ENCODE measurements around the gene TRAP1. TPM values are rescaled to one million over a fixed set of nuclear protein-coding genes. Genes with fewer than 3 reads are reported as not detected.

The TRAP1 gene
- total RNA-seq, 1 experiment from 2014 or later: 67.0 TPM

DNA sequence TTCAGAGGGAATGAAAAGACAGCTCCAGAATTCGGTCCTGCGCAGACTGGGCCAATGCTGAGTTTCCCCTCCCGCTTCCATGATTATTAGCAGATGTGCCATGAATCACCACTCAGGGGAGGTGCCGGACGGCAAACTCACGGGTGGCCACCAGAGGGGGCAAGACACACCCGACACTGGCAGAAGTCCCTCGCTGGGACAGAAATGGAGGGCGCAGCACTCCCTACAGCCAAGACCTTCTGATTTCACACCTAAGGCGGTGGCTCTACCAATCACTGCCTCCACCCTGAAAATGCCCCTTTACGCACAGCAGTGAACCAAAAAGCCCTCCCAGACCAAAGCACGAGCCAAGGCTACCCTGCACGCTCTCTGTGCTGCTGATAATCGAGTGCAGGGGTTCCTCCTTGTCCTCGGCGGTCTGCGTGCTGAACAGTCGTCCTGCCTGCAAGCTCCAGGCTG is 26.8 kb downstream of the TRAP1 start:
- peak; percentile 88 for DNase-seq (ENCODE audit: low read depth)
- in situ Hi-C loops (cut with HindIII; ENCODE audit: low pct_unique_long_range_greater_than_20kb, low sequenced_read_pairs): no loop called here

DNA sequence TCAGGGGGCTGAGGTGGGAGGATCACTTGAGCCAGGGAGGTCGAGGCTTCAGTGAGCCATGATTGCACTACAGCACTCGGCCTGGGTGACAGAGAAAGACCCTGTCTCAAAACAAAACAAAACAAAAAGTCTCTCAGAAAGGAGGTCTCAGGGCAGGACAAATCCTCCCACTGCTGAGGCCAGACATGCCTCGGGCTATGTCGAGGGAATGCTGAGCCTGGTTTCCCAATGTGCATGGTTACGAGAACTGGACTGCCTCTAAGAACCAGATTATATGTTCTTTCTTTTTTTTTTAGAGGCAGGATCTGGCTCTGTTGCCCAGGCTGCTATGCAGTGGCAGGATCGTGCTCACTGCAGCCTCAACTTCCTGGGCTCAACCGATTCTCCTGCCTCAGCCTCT is 27.6 kb downstream of the TRAP1 start:
- in situ Hi-C loops (cut with HindIII; ENCODE audit: low pct_unique_long_range_greater_than_20kb, low sequenced_read_pairs): no loop called here
- DNase-seq (ENCODE audit: low read depth): no peak

DNA sequence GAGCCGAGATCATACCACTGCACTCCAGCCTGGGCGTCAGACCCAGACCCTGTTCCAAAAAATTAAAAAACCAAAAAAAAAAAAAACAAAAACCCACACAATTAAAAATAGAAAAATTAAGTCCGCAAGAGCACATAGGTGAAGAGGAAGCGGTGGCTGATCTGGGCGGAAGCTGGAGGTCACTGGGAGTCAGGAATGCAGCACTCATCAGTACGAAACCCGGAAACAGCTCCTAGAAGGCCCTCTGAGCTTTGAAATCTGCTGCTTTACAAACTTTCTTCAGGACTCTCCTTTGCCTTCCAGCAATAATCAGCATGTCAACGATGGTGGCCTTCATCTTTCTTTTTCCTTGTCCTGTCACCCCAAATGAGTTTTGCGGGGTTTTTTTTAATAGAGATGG is 29.5 kb downstream of the TRAP1 start:
- in situ Hi-C loops (cut with HindIII; ENCODE audit: low pct_unique_long_range_greater_than_20kb, low sequenced_read_pairs): no loop called here
- no peak for DNase-seq (ENCODE audit: low read depth)

DNA sequence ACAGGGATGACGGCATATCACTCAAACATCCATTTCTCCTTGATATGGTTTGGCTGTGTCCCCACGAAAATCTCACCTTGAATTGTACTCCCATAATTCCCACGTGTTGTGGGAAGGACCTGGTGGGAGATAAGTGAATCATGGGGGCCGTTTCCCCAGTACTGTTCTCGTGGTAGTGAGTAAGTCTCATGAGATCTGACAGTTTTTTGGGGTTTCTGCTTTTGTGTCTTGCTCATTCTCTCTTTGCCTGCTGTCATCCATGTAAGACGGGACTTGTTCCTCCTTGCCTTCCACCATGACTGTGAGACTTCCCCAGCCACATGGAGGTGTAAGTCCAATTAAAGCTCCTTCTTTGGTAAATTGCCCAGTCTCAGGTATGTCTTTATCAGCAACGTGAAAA is 30.3 kb downstream of the TRAP1 start:
- in situ Hi-C loops (cut with HindIII; ENCODE audit: low pct_unique_long_range_greater_than_20kb, low sequenced_read_pairs): no loop called here
- no peak for DNase-seq (ENCODE audit: low read depth)

DNA sequence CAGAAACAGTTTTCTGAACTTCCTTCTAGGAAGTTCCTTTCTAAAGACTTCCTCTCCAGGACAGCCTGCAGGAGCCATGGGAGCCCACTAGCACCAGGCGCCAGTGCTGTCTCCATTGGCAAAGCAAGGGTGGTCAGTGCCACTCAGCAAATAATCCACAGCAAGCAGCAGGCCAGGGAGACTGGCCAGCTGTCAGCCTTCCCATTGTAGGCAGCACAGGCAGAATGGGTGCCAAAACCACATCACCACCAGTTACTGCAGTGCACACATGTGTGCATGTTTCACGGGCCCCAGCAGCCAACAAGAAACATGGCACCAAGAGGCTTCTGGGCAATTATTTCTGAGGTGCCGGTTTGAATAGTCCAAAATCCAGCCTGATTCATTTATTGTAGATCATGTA is 36.1 kb downstream of the TRAP1 start:
- in situ Hi-C loops (cut with HindIII; ENCODE audit: low pct_unique_long_range_greater_than_20kb, low sequenced_read_pairs): no loop called here
- DNase-seq (ENCODE audit: low read depth): no peak

DNA sequence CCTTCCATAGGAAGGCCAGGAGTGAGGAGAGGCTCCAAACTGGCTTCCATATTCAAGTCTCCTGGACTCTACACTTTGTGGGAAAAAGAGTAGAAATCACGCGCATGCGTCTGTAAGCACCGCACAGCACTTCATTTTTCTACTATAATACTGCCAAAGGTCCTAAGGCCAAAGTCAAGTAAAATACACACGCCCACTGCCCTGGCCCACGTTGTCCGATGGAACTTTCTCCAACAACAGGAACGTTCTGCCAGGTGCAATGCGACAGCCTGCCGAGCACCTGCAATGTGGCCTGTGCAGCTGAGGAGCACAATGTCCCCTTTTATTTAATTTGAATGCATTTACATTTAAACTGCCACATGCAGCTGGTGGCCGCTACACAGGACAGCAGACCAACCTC is 39.3 kb downstream of the TRAP1 start:
- in situ Hi-C loops (cut with HindIII; ENCODE audit: low pct_unique_long_range_greater_than_20kb, low sequenced_read_pairs): no loop called here
- DNase-seq (ENCODE audit: low read depth): no peak

DNA sequence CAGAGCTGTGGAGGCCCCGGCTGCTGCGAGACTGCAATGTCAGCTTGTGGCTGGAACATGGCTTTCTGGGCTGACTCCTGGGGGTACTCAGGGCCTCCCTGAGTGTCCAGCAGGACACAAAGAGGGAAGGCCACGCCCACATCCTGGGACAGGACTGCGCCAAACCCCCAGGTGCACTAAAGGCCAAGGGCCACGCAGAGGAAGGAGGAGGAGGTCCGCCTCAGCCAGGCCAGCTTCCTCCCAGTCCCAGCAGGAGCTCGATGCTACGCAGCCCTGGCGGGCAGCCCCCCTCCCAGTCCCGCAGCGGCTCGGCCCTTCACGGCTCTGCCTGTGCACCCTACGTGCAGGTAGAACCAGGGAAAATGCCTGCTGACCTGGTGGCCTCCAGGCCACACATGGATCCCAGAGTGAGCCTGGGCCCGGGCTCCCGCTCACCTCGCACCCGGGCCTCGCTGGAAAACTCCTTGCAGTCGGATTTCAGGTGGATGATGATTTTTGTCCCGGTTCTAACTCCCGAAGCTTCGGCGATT is 41.7 kb downstream of the TRAP1 start:
- DNase-seq (ENCODE audit: low read depth): no peak
- in situ Hi-C loops (cut with HindIII; ENCODE audit: low pct_unique_long_range_greater_than_20kb, low sequenced_read_pairs): no loop called here

DNA sequence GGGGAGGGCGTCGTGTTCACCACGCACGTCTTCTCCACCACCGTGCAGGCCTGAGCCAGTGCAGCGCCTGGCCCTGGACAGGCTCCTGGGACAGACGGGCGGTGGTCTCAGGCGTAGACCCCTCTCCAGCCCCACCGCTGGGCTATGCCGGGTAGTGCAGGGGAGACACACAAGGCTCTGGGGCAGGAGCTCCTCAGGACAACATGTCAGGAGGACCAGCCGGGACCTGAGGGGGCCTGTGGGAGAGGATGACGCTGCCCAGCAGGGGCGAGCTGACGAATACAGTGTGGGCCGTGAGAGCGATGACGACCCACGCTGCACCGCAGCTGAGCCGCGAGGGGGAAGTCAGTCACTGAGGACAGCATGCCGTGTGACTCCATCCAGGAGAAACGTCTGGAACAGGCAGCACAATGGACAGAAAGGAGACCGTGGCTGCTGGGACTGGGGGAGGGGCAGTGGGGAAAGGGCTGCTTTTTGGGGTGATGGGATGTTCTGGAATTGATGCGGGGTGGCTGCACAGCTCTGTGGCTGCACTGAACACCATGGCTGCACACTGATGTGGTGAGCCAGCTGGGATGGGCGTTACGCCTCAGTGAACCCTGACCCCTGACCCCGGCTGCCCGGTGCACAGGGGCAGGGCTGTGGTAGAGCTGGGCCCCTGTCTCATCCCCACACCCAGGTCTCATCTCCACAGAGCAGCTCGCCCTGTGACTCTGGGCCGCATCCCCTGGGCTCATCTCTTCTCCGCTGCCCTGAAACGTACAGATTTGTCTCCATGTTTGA is 42.6 kb downstream of the TRAP1 start:
- in situ Hi-C loops (cut with HindIII; ENCODE audit: low pct_unique_long_range_greater_than_20kb, low sequenced_read_pairs): no loop called here
- DNase-seq (ENCODE audit: low read depth): no peak

DNA sequence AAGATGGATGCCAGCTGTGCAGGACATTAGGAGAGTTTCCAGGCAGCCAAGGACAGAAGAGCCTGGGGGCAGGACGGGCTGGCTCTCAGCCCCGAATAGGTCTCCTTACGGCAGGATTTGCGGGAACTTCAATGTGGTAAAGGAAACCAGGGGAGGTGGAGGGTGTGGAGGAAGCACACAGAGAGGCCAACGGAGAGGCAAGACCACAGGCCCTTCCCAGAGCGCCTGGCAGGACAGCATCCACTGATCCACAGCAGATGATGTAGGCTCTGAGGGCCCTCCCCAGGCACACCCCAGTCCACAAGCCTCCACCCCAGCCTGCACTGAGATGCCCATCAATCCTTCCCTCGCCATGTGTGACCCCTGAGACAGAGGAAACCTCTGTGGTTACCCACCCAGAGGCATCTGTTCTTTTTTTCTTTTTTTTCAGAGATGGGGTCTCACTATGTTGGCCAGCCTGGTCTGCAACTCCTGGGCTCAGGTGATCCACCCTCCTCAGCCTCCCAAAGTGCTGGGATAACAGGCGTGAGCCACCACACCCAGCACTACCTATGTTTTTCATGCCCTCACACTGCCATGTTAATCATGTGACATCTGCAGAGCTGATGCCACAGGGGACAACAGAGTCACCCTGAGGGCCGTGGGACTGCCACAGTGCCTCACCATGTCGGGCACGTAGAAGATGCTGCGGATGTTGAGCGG is 43.5 kb downstream of the TRAP1 start:
- in situ Hi-C loops (cut with HindIII; ENCODE audit: low pct_unique_long_range_greater_than_20kb, low sequenced_read_pairs): no loop called here
- DNase-seq (ENCODE audit: low read depth): no peak

DNA sequence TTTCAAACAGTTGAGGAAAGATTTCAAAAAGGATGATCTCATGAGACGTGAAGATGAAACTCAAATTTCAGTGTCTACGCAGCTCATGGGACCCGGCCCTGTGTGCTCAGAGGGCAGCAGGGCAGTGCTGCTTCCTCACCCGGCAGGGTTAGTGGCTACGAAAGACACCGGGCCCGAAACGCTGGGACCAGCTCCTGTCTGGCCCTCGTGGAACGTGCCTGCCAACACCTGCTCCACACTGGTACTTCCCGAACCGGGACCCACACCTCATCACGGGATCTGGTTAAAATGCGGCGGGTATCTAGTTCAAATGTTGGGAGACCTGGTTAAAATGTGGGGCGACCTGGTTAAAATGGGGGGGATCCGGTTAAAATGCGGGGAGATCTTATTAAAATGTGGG is 44.1 kb downstream of the TRAP1 start:
- in situ Hi-C loops (cut with HindIII; ENCODE audit: low pct_unique_long_range_greater_than_20kb, low sequenced_read_pairs): no loop called here
- no peak for DNase-seq (ENCODE audit: low read depth)

DNA sequence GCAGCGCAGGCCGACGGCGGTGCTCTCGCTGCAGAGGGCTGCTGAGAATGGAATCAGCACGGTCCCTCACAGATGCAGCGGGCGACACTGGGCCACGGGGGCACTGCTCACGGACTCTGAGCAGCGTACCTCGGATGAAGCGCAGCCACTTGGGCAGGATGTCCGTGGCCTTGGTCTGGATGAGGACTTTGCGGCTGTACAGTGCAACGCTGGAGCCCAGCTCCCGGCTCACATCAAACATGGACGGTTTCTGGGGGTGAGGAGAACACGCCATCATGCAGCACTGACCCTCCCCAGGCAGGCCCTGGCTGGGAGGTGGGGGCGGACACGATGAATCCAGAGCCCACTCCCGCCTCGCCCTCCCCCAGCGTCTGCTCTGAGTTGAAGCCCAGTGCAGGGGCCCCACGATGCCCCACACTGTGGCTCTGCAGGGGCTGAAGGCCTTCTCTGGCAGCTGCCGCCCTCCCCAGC is 44.7 kb downstream of the TRAP1 start:
- in situ Hi-C loops (cut with HindIII; ENCODE audit: low pct_unique_long_range_greater_than_20kb, low sequenced_read_pairs): no loop called here

DNA sequence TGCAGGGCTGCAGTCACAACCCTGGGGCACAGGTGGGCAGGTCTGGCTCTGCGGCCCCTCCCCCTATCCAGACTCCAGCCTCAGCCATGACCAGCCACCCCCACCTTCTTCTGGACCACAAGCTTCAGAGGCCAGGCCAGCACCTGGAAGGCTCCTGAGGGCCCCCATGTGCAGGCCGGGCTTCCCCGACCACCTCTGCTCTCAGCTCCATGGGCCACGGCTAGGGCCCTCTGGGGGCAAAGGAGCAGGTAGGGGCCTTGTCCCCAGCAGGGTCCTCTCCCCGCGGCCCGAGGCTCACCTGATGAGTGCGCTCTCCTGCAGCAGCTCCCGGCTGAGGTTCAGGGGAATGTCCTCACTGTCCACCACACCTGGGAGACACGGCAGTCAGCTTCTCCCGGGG is 45.9 kb downstream of the TRAP1 start:
- DNase-seq (ENCODE audit: low read depth): no peak
- in situ Hi-C loops (cut with HindIII; ENCODE audit: low pct_unique_long_range_greater_than_20kb, low sequenced_read_pairs): no loop called here

More for the DNA sequence above, 44.7 kb downstream of the TRAP1 start:
- no peak for DNase-seq (ENCODE audit: low read depth)

DNA sequence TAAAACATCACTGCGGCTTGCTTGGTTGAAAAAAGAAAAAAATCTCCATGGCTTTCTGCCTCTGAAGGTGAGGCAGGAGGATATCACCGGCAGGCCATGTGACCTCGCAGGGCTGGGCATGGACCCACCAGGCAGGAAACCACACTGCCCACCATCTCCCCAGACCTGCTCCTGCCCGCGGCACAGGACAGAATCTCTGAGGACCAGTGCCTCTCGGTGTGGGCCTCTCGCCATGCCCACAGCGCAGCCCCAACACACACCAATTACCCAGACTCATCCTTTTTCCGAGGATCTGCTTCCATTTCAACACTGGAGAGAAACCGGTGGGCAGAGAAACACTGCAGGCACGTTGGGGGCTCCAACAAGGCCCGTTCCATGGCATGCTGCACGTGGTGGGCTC is 46.6 kb downstream of the TRAP1 start:
- in situ Hi-C loops (cut with HindIII; ENCODE audit: low pct_unique_long_range_greater_than_20kb, low sequenced_read_pairs): no loop called here
- no peak for DNase-seq (ENCODE audit: low read depth)

DNA sequence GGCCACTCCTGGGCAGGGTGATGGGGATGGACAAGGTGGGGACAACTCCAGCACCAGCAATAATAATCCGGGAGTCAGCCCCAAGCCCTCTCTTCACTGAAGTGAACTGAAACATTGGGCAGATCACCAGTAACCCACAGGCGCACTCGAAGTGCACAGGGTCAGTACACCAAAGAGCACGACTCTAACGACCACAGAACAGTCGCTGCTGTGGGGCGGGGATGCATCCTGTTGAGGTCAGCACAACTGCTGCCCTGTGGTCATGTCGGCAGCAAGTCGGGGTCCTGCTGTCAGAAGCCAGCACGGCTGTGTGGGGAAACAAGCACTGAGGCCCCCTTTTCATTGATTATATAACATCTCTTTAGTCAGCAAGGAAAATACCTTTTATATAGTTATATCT is 48.2 kb downstream of the TRAP1 start:
- in situ Hi-C loops (cut with HindIII; ENCODE audit: low pct_unique_long_range_greater_than_20kb, low sequenced_read_pairs): no loop called here
- no peak for DNase-seq (ENCODE audit: low read depth)

DNA sequence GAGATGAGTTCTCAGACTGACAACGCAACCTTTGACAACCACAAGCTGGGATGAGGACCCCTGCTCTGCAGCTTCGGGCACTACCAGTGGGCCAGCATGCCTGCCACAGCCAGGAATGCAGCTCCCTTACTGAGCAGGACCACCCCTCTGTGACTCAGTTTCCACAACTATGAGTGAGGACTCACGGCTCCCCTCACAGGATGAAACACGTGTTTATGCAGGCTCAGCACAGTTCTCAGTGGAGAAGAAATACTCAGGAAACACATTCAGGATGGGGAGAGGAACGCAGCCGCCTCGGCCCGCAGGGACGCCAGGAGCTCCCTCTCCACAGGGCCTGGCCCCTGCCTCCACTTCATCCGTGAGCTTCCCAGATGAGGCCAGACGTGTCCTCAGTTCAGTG is 48.7 kb downstream of the TRAP1 start:
- no peak for DNase-seq (ENCODE audit: low read depth)
- in situ Hi-C loops (cut with HindIII; ENCODE audit: low pct_unique_long_range_greater_than_20kb, low sequenced_read_pairs): no loop called here

DNA sequence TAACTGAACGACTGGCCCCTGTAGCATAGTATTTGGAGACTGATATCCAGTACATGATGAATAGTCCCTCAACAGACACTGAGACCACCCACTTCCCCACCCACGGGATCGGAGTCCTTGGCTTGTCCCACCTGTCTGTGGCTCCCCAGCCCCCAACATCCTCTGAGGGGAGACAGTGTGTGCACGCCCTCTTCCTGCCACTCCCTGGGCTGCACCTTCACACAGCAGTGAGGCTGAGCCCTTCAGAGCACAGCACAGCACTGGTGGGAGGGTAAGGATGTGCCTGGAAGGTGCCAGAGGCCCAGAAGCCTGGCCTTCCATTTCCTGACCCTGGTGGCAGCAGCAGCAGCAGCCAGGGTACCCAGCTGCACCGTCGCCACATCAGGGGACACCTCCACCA is 51.8 kb downstream of the TRAP1 start:
- no peak for DNase-seq (ENCODE audit: low read depth)
- in situ Hi-C loops (cut with HindIII; ENCODE audit: low pct_unique_long_range_greater_than_20kb, low sequenced_read_pairs): no loop called here

DNA sequence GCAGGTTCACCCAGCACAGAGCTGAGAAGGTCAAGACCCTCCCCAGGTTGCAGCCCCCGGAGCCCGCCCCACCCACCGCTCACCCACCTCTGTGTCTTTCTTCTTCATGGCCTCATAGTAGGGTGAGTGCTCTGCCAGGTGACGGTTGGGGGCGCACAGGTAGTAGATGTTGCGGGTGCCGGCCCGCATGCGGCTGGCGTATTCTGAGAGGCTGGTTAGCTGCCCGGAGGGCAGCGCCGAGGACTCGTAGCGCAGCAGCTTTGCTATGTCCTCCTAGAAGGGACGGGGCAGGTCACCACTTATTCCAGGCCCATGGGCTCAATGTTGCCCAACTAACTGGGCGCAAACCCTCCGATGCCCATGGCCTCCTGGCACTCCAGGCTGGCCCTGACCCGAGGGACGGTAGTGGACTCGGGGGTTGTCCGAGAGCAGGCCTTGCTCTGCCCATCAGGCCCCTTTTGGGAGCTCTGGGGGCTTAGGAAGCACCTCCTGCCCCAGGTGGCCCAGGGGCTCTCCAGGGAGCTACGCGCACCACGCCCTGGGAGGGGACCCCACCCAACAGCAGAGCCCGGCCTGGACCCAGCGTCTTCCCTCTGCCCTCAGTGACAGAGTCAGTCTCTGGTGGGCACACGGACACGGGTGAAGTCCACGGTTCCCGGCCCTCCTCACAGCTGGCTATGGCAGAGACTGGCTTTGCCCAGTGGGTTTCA is 53.0 kb downstream of the TRAP1 start:
- no peak for DNase-seq (ENCODE audit: low read depth)
- in situ Hi-C loops (cut with HindIII; ENCODE audit: low pct_unique_long_range_greater_than_20kb, low sequenced_read_pairs): no loop called here

DNA sequence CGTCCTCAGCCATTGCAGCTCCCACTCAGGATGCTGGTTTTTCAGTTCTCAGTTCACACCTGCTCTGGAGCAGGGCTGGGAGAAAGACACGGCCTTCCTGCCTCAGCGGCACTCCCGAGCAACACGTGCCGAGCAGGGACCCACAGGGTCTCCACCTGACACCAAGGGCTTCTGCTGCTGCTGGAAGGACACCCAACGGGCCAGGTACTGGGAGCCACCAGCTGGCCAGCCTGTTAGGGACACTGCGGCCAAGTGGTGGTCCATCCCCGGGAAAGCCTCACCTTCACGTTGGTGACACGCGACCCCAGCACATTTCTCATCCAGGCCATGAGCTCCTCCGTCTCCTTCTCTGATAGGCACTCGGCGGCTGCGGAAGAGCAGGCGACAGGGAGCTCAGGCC is 54.7 kb downstream of the TRAP1 start:
- DNase-seq (ENCODE audit: low read depth): no peak
- in situ Hi-C loops (cut with HindIII; ENCODE audit: low pct_unique_long_range_greater_than_20kb, low sequenced_read_pairs): no loop called here

DNA sequence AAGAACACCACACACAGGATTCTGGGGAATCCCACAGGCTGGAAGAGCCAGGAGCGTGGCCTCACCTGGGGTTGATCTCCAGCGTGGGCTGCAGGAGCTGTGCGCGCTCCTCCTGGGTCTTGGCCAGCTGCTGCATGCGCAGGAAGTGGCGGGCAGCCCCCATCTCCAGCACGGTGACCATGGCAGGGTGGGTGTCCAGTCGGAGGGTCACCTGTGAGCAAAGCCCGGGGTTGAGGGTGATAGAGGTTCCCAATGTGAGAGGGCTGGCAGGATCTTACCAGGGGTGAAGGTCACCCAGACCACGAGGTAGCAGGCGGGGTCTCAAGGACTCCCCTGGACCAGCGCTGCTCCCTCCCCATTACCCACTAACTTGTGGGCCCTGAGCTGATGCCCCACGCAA is 55.4 kb downstream of the TRAP1 start:
- DNase-seq (ENCODE audit: low read depth): no peak
- in situ Hi-C loops (cut with HindIII; ENCODE audit: low pct_unique_long_range_greater_than_20kb, low sequenced_read_pairs): no loop called here

Measured in Caki2 (cell line).